Duodenal mucosa (tissue), 2 donors: Measurements from ENCODE around the gene TRAT1.

Experiments
- H3K27ac ChIP-seq: one replicate; pipeline ENCODE4 v1.7.0; 2013; ENCODE audit warnings: low read depth, low read length
- H3K27me3 ChIP-seq, 2 donors: one replicate each; pipeline ENCODE4 v1.7.0; 2013; ENCODE audit warnings: low read length in 2 of 2, control low read depth in 1 of 2; ENCODE audit not compliant: insufficient read depth in 2 of 2, control insufficient read depth in 1 of 2
- H3K36me3 ChIP-seq, 2 donors: one replicate each; pipeline ENCODE4 v1.7.0; 2013; ENCODE audit warnings: low read length in 2 of 2, control low read depth in 1 of 2; ENCODE audit not compliant: insufficient read depth in 2 of 2, control insufficient read depth in 1 of 2
- H3K4me1 ChIP-seq, 2 donors: one replicate each; pipeline ENCODE4 v1.7.0; 2013; ENCODE audit warnings: low read length in 2 of 2, control low read depth in 1 of 2; ENCODE audit not compliant: insufficient read depth in 2 of 2, control insufficient read depth in 1 of 2
- H3K4me3 ChIP-seq, 2 donors: one replicate each; pipeline ENCODE4 v1.7.0; 2013; ENCODE audit warnings: low read length in 2 of 2, low read depth in 1 of 2
- H3K9ac ChIP-seq, 2 donors: one replicate each; pipeline ENCODE4 v1.7.0; 2013; ENCODE audit warnings: low read length in 2 of 2, low read depth in 1 of 2
- H3K9me3 ChIP-seq, 2 donors: one replicate each; pipeline ENCODE4 v1.7.0; 2013; ENCODE audit warnings: low read length in 2 of 2, control low read depth in 1 of 2; ENCODE audit not compliant: control insufficient read depth in 1 of 2

Gene TRAT1

DNA sequence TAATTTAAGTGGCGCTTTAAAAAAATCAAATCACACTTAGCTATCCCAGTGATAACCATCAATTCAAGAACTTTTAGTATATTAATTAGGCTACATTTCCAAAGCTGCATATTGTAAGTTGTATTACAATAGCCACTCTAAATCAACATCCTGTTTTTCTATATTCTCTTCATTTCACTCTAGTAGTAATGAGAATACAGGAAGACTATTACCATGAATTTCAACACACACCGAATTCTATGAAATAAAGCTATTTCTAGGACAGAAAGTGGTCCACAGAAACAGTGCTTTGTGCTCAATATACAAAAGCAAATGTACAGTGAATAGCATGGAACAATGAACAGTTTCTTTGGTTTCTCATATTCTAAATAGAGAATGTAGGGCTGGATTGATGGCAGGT, 24.6 kb downstream of the TRAT1 start:
- no peak overlapping the region for H3K9ac ChIP-seq
- no peak overlapping the region for H3K4me3 ChIP-seq
- no peaks in the 10 kb centered on the region for H3K27me3 ChIP-seq
- no peak overlapping the region for H3K27ac ChIP-seq
- no peaks in the 10 kb centered on the region for H3K4me1 ChIP-seq
- no peaks in the 10 kb centered on the region for H3K9me3 ChIP-seq
- no peaks in the 10 kb centered on the region for H3K36me3 ChIP-seq

DNA sequence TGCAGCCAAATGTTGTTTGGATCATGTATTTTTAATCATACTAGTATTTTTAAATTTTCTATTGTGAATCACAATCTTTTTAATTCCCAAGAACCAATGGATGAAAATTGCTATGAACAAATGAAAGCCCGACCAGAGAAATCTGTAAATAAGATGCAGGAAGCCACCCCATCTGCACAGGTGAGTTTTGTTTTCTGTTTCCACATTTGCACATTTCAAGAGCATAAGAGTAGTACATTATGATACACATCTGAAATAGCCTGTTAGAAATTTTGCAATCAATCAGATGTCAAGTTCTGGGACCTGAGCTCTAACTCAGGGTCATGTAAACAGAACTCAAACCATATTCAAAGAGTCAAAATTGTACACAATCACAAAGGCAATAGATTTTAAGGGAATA, 26.5 kb downstream of the TRAT1 start:
- no peaks in the 10 kb centered on the region for H3K27me3 ChIP-seq
- H3K4me3 ChIP-seq = no peak overlapping the region
- no peaks in the 10 kb centered on the region for H3K4me1 ChIP-seq
- no peak overlapping the region for H3K27ac ChIP-seq
- H3K36me3 ChIP-seq = no peaks in the 10 kb centered on the region
- no peaks in the 10 kb centered on the region for H3K9me3 ChIP-seq
- H3K9ac ChIP-seq = no peak overlapping the region

DNA sequence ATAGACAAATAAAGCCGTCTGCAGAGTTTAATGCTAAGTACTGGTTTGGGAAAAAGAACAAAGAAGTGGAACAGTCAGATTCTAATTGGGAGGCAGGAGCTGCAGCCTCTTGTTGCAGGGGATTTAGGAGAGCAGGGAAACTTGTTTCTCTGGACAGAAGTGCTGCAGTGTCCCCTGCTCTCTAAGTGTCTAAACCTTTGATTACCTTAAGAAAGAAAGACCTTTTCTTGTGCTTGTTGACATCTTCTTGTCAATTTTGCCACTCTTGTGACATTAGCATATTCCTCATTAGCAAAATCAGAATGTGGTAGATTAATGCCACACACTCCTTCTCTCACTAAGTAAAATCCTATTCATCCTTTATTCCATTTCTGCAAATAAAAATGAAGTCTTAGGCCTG, 38.8 kb downstream of the TRAT1 start:
- Histone ChIP-seq H3K9me3 (no peaks in the 10 kb centered on the region), H3K9ac (no peak overlapping the region), H3K27me3 (no peaks in the 10 kb centered on the region), H3K27ac (no peak overlapping the region), H3K4me1 (peaks cover 7 to 14% of the 10 kb centered on the region in 2 donors), H3K4me3 (no peak overlapping the region), H3K36me3 (no peaks in the 10 kb centered on the region)

DNA sequence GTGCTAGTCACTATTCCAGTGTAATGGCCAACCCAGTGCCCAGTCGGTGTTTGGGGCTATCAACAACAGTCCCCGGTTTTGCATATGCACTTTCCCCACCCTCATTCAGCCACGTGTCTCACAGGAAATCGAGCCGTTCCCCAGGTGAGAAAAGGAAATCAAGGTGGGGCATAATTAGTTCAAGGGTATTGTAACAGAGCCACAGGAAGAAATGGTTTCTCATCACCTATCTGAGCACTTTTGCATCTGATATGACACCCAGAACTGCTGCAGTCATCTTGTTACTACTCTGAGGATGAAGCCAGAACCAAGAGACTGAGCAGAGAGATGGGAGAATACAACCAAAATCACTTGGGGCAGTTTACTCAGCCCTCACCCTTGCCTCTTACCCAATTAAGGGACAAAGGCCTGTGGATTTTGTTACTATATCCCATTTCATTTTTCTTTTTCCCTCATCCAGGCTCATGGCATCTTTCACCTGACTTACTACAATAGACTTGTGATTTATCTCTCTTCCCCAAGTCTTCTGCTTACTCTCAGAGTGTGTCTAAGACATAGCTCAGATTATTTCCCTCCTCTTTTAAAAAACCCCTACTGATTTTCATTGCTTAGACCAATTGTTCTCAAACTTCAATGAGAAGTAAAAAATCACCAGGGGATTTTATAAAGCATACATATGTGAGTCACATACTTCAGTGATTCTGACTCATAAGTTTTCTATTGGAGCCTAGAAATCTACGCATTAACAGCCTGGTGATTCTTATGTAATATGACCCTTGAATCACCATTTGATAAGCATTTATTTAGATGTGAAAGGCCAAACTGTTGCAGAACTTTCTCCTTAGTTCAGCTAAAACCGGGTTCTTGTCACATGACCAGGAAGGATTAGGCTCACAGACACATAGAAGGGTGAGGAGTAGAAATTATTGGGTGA, 40.5 kb downstream of the TRAT1 start:
- no peak overlapping the region for H3K4me3 ChIP-seq
- no peak overlapping the region for H3K9ac ChIP-seq
- H3K36me3 ChIP-seq = no peaks in the 10 kb centered on the region
- H3K9me3 ChIP-seq = no peaks in the 10 kb centered on the region
- no peak overlapping the region for H3K27ac ChIP-seq
- H3K27me3 ChIP-seq = no peaks in the 10 kb centered on the region
- peaks cover 7 to 14% of the 10 kb centered on the region in 2 donors for H3K4me1 ChIP-seq

DNA sequence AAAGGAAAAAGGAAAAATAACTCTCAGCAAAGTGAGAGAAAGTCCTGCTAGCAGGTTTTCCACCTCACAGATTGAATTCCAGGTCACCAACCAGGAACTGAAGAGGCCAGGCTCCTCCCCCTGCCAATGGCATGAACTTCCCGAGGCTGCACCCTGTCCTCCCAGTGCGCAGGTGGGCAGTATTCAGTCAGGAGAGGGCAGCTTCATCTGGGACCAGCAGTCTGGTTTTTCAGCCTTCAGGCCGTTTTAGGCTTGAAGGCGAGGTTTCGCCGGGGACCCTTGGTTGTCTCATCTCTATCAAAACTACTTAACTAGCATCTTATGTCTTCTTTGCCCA, 41.2 kb downstream of the TRAT1 start:
- Histone ChIP-seq H3K36me3 (no peaks in the 10 kb centered on the region), H3K27me3 (no peaks in the 10 kb centered on the region), H3K4me3 (no peak overlapping the region), H3K27ac (no peak overlapping the region), H3K4me1 (peaks cover 7 to 14% of the 10 kb centered on the region in 2 donors), H3K9ac (no peak overlapping the region), H3K9me3 (no peaks in the 10 kb centered on the region)

DNA sequence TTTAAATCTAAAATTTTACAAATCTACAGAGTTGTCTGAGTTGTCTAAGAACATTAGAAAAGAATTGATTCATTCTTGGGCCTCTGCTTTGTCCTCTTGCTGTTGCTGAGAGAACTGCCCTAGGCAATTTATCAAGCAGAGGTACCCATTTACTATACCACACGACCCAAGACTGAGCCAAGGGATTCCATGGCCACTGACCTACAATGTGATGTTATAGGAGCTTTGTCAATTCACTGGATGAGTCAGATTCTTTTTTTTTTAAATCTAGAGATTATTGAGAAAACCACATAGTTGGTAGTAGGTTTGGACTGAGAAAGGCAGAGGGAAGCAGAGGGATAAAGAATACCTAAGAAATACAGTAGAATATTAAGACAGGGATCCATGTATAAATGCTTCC, 55.3 kb downstream of the TRAT1 start:
- no peak overlapping the region for H3K27ac ChIP-seq
- no peaks in the 10 kb centered on the region for H3K9me3 ChIP-seq
- H3K4me1 ChIP-seq = no peaks in the 10 kb centered on the region
- H3K27me3 ChIP-seq = no peaks in the 10 kb centered on the region
- no peak overlapping the region for H3K9ac ChIP-seq
- H3K36me3 ChIP-seq = no peaks in the 10 kb centered on the region
- no peak overlapping the region for H3K4me3 ChIP-seq

DNA sequence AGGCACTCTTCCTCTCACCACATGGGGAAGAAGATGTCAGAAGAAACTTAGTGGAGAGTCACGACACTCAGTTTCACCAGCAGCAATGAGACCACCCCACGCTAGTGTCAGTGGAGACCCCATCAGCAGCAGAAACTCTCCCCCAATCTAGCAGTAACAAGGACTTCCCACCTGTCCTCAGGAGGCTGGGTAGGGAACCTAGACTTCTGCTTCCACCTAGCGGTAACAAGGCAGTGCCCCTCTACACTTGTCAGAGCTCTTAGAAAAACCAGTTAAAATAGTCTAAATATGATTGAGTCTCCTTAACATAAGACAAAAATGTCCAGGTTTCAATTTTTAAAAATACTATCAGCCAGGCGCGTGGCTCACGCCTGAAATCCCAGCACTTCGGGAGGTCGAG, 57.3 kb downstream of the TRAT1 start:
- Histone ChIP-seq H3K27ac (no peak overlapping the region), H3K27me3 (no peaks in the 10 kb centered on the region), H3K4me3 (no peak overlapping the region), H3K36me3 (no peaks in the 10 kb centered on the region), H3K9me3 (no peaks in the 10 kb centered on the region), H3K4me1 (no peaks in the 10 kb centered on the region), H3K9ac (no peak overlapping the region)

DNA sequence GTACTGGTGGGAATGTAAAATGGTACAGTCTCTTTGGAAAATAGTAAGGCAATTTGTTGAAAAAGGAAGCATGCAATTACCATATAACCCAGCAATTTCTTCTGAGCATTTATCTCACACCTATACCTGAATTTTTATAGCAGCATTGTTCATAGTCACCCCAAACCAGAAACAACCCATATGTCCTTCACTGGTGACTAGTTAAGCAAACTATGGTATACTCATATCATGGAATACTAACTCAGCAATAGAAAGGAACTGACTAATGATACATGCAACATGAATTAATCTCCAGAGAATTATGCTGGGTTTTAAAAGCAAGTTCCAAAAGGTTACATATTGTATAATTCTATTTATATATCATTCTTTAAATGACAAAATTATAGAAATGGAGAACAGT, 60.2 kb downstream of the TRAT1 start:
- H3K4me3 ChIP-seq = no peak overlapping the region
- no peaks in the 10 kb centered on the region for H3K4me1 ChIP-seq
- no peak overlapping the region for H3K9ac ChIP-seq
- no peaks in the 10 kb centered on the region for H3K36me3 ChIP-seq
- no peaks in the 10 kb centered on the region for H3K27me3 ChIP-seq
- no peaks in the 10 kb centered on the region for H3K9me3 ChIP-seq
- no peak overlapping the region for H3K27ac ChIP-seq

DNA sequence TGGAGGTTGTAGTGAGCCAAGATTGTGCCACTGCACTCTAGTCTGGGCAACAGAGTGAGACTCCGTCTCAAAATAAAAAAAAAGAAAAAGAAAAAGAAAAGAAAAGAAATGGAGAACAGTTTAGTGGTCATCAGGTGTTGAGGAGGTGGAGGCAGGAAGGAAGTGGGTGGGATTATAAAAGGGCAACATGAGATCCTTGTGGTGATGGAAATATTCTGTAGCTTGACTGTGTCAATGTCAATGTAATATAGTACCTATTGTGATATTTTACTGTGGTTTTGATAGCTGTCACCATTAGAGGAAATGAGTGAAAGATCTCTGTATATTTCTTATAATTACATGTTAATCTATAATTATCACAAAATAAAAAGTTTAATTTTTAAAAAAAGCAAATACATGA, 60.8 kb downstream of the TRAT1 start:
- H3K4me1 ChIP-seq = no peaks in the 10 kb centered on the region
- H3K27me3 ChIP-seq = no peaks in the 10 kb centered on the region
- no peaks in the 10 kb centered on the region for H3K9me3 ChIP-seq
- H3K9ac ChIP-seq = no peak overlapping the region
- H3K36me3 ChIP-seq = no peaks in the 10 kb centered on the region
- H3K27ac ChIP-seq = no peak overlapping the region
- H3K4me3 ChIP-seq = no peak overlapping the region

DNA sequence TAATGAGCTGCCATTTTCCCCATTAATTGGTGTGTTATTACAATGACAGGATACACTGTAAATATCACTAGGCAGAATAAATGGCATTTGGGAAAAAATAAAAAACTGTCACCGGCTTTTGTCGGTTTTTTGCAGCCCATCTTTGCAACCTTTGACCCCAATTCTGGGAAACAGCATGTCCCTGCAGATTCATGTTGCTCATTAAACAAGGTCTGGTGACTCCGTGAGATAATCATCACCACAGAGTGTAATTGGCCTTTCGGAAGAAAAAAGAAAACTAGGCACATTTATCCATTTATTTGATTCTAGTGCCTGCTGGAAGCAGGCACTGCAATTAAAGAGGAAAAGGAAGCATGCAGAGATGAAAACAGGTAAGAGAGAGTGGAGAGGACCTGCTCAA, 64.5 kb downstream of the TRAT1 start:
- Histone ChIP-seq H3K9ac (no peak overlapping the region), H3K27ac (no peak overlapping the region), H3K4me3 (no peak overlapping the region), H3K36me3 (no peaks in the 10 kb centered on the region), H3K27me3 (no peaks in the 10 kb centered on the region), H3K9me3 (no peaks in the 10 kb centered on the region), H3K4me1 (no peaks in the 10 kb centered on the region)
